Measurements from ENCODE around the gene PTP4A2. TPM values are rescaled to one million over a fixed set of nuclear protein-coding genes. Genes with fewer than 3 reads are reported as not detected.

The PTP4A2 gene
- total and polyA plus RNA-seq, 2 of the 8 experiments (the other 6 are each of a cell fraction or from before 2014, with no cell fraction given): 87.4 to 214 TPM

DNA sequence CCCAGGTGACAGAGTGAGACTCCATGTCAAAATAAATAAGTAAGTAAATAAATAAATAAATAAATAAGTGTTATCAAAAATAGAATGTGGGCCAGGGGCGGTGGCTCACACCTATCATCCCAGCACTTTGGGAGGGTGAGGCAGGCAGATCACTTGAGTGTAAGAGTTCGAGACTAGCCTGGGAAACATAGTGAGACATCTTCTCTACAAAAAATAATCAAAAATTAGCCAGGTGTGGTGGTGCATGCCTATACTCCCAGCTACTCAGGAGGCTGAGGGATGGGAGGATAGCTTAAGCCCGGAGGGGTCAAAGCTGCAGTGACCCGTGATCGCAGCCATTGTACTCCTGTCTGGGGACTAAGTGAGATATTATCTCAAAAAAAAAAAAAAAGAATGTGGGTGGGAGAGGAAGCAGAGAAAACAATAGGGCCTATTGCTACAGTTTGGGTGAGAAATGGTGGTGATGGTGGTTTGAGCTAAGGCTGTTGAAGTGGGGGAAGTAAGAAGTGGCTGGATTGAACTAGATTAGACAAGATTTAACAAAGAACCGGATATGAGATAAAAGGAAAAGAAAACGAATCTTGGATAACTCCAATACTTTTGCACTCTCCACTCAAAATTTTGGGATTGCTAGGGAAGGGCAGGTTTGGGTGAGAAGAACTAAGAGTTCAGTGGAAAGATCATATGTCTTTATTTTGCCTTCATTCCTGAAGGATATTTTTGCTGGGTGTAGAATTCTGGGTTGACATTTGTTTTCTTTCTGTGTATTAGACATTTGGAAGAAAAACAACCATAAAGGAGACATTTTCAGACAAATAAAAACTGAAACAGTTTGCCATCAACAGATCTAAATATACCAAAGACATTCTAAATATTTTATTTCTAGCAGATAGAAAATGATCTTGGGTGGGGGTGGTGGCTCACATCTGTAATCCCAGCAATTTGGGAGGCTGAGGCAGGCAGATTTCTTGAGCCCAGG is 65.2 kb downstream of the PTP4A2 start:
- H4K20me1 ChIP-seq (replicated peaks in 1 of 2; ENCODE audit: control insufficient read depth in 1 of 2, insufficient read depth in 2 of 2, low read length in 2 of 2): no peaks in the 10 kb centered on the region
- no peak overlapping the region for H3K56ac ChIP-seq (replicated peaks; ENCODE audit: insufficient read length, low read depth, low read length)
- WGBS, 2 experiments (ENCODE audit: extremely low coverage in 1 of 2, insufficient coverage in 1 of 2, insufficient read length in 1 of 2, insufficient replicate concordance in 2 of 2, low coverage in 1 of 2, low lambda C conversion rate in 2 of 2, missing lambda C conversion rate in 1 of 2): 89% methylated on average over 7 of the region's 7 CpGs; no CpG with 5 or more reads in 1 of the 2 experiments
- H3K79me2 ChIP-seq (ENCODE audit: control insufficient read depth in 1 of 2, insufficient read depth in 2 of 2, low read length in 2 of 2): no peaks in the 10 kb centered on the region
- H3K9ac ChIP-seq (replicated peaks in 1 of 4; ENCODE audit: extremely low read depth in 1 of 4, low read depth in 3 of 4, low read length in 3 of 4): no peak overlapping the region
- H3K14ac ChIP-seq (ENCODE audit: insufficient read length): no peak overlapping the region
- no peak overlapping the region for H2AK5ac ChIP-seq (ENCODE audit: low read depth, low read length)
- no peaks in the 10 kb centered on the region for H3K27me3 ChIP-seq (replicated peaks in 1 of 4; ENCODE audit: control insufficient read depth in 3 of 4, extremely low read depth in 1 of 4, insufficient read depth in 3 of 4, low read length in 3 of 4)
- H4K5ac ChIP-seq (ENCODE audit: insufficient read length, low read depth, low read length): no peak overlapping the region
- H3K9me3 ChIP-seq (ENCODE audit: insufficient read depth in 2 of 2, low read depth in 1 of 2, low read length in 1 of 2): no peaks in the 10 kb centered on the region
- CTCF ChIA-PET (ENCODE audit: partially characterized antibody): interaction anchor here (2.2 kb wide), 1 partner anchor 91 kb away, joined by 9 read pairs; no protein-coding TSS in a partner anchor
- H3K27ac ChIP-seq (ENCODE audit: low read depth, low read length): no peak overlapping the region
- H3K79me1 ChIP-seq (ENCODE audit: low read depth, low read length): no peaks in the 10 kb centered on the region
- no peak overlapping the region for H2BK15ac ChIP-seq (ENCODE audit: low read length)
- no peak overlapping the region for H4K91ac ChIP-seq (replicated peaks; ENCODE audit: insufficient read length, low read length)
- DNase-seq (ENCODE audit: low read depth in 1 of 2, low spot score in 2 of 2) (no peak), FAIRE-seq (no peak)
- no peak overlapping the region for H4K8ac ChIP-seq (ENCODE audit: extremely low read depth, insufficient read depth, low read length)
- no peaks in the 10 kb centered on the region for H3K23me2 ChIP-seq (ENCODE audit: low read depth, low read length)
- no peak overlapping the region for H2AFZ ChIP-seq (ENCODE audit: low read length)
- H3K4me1 ChIP-seq (replicated peaks in 1 of 4; ENCODE audit: control insufficient read depth in 3 of 4, insufficient read depth in 4 of 4, low read length in 3 of 4): no peaks in the 10 kb centered on the region
- H2BK12ac ChIP-seq (ENCODE audit: low read depth, low read length): no peak overlapping the region
- H3K4me2 ChIP-seq (ENCODE audit: insufficient read depth in 1 of 2, low read depth in 2 of 2, low read length in 2 of 2): no peak overlapping the region
- H3K36me3 ChIP-seq (ENCODE audit: control insufficient read depth in 2 of 4, insufficient read depth in 4 of 4, low read length in 3 of 4): no peaks in the 10 kb centered on the region
- TF ChIP-seq TAF1 (IDR thresholded peaks at IDR 0.05; ENCODE audit: low read depth, low read length): no peak
- no peak for TF ChIP-seq NRF1 (IDR thresholded peaks at IDR 0.05; ENCODE audit: low read depth, low read length)
- no peak for TF ChIP-seq SIRT6 (IDR thresholded peaks at IDR 0.05; ENCODE audit: low read length)
- TF ChIP-seq SP1 (IDR thresholded peaks at IDR 0.05; ENCODE audit: low read depth, low read length): no peak
- TF ChIP-seq, protein P1, sequence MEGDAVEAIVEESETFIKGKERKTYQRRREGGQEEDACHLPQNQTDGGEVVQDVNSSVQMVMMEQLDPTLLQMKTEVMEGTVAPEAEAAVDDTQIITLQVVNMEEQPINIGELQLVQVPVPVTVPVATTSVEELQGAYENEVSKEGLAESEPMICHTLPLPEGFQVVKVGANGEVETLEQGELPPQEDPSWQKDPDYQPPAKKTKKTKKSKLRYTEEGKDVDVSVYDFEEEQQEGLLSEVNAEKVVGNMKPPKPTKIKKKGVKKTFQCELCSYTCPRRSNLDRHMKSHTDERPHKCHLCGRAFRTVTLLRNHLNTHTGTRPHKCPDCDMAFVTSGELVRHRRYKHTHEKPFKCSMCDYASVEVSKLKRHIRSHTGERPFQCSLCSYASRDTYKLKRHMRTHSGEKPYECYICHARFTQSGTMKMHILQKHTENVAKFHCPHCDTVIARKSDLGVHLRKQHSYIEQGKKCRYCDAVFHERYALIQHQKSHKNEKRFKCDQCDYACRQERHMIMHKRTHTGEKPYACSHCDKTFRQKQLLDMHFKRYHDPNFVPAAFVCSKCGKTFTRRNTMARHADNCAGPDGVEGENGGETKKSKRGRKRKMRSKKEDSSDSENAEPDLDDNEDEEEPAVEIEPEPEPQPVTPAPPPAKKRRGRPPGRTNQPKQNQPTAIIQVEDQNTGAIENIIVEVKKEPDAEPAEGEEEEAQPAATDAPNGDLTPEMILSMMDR (IDR thresholded peaks at IDR 0.05; ENCODE audit: control extremely low read depth in 1 of 3, insufficient read depth in 1 of 3, low read depth in 1 of 3, low read length in 3 of 3): no peak
- no peak for TF ChIP-seq POLR2AphosphoS5 (IDR thresholded peaks at IDR 0.05; ENCODE audit: low read depth, low read length)
- no peak for TF ChIP-seq RBBP5 (IDR thresholded peaks at IDR 0.05; ENCODE audit: borderline replicate concordance, low read depth, low read length)
- no peak for TF ChIP-seq KDM5A (IDR thresholded peaks at IDR 0.05; ENCODE audit: low read length)
- TF ChIP-seq YY1 (IDR thresholded peaks at IDR 0.05; ENCODE audit: low read depth, low read length): no peak
- no peak for TF ChIP-seq CREB1 (IDR thresholded peaks at IDR 0.05)
- POLR2A ChIA-PET (ENCODE audit: partially characterized antibody): no interaction called here
- H3K18ac ChIP-seq (ENCODE audit: extremely low read depth, low read length): no peak overlapping the region
- H2BK5ac ChIP-seq (ENCODE audit: low read depth, low read length): no peak overlapping the region
- H3K4ac ChIP-seq (replicated peaks; ENCODE audit: insufficient read length, low read depth, low read length): no peak overlapping the region
- H2BK120ac ChIP-seq (replicated peaks; ENCODE audit: low read depth, low read length): no peak overlapping the region
- no peak overlapping the region for H3K4me3 ChIP-seq (ENCODE audit: extremely low read depth in 1 of 4, insufficient read depth in 2 of 4, low read depth in 3 of 4, low read length in 4 of 4)
- H3K23ac ChIP-seq (ENCODE audit: insufficient read length): no peak overlapping the region
- no peak overlapping the region for H2BK20ac ChIP-seq (ENCODE audit: low read length)
